ENCODE measurements around the gene ZNF280D. TPM values are rescaled to one million over a fixed set of nuclear protein-coding genes. Genes with fewer than 3 reads are reported as not detected.

ZNF280D gene
- total RNA-seq, 2 experiments from 2014 or later = 17.5 to 21.0 TPM

GRCh38 chr15:56654624-56655023, 78.7 kb downstream of the ZNF280D start:
- ATAC-seq = no peak
- Mint-ChIP-seq H3K4me1 (ENCODE audit: low read depth) (peaks cover 7% of the 10 kb centered on the region), H3K36me3 (ENCODE audit: low read depth) (peaks cover 14% of the 10 kb centered on the region), H3K27ac (no peak overlapping the region), H3K9me3 (ENCODE audit: insufficient read depth) (no peaks in the 10 kb centered on the region), H3K27me3 (ENCODE audit: low read depth) (no peaks in the 10 kb centered on the region), H3K4me3 (no peak overlapping the region)
- POLR2A ChIA-PET = no interaction called here
- DNase-seq = no peak
- CTCF ChIA-PET = no interaction called here

- H3K4me1 Mint-ChIP-seq (ENCODE audit: low read depth) = peaks cover 6% of the 10 kb centered on the region
- DNase-seq = no peak
- H3K27me3 Mint-ChIP-seq (ENCODE audit: low read depth) = no peaks in the 10 kb centered on the region
- no peak overlapping the region for H3K27ac Mint-ChIP-seq
- no peak for ATAC-seq
- H3K36me3 Mint-ChIP-seq (ENCODE audit: low read depth) = peaks cover 14% of the 10 kb centered on the region
- CTCF ChIA-PET = no interaction called here
- no peaks in the 10 kb centered on the region for H3K9me3 Mint-ChIP-seq (ENCODE audit: insufficient read depth)
- no peak overlapping the region for H3K4me3 Mint-ChIP-seq
- POLR2A ChIA-PET = no interaction called here
Observed at GRCh38 chr15:56654216-56654615, 79.1 kb downstream of the ZNF280D start.

GRCh38 chr15:56653787-56654186, 79.5 kb downstream of the ZNF280D start:
- DNase-seq = no peak
- peaks cover 4% of the 10 kb centered on the region for H3K4me1 Mint-ChIP-seq (ENCODE audit: low read depth)
- CTCF ChIA-PET = no interaction called here
- H3K27ac Mint-ChIP-seq = no peak overlapping the region
- POLR2A ChIA-PET = no interaction called here
- no peaks in the 10 kb centered on the region for H3K27me3 Mint-ChIP-seq (ENCODE audit: low read depth)
- H3K9me3 Mint-ChIP-seq (ENCODE audit: insufficient read depth) = no peaks in the 10 kb centered on the region
- peaks cover 14% of the 10 kb centered on the region for H3K36me3 Mint-ChIP-seq (ENCODE audit: low read depth)
- H3K4me3 Mint-ChIP-seq = no peak overlapping the region
- ATAC-seq = no peak

GRCh38 chr15:56653107-56653506, 80.2 kb downstream of the ZNF280D start:
- no peak overlapping the region for H3K4me3 Mint-ChIP-seq
- H3K27ac Mint-ChIP-seq = no peak overlapping the region
- ChIA-PET POLR2A (no interaction called here), CTCF (no interaction called here)
- ATAC-seq (no peak), DNase-seq (no peak)
- no peaks in the 10 kb centered on the region for H3K27me3 Mint-ChIP-seq (ENCODE audit: low read depth)
- H3K36me3 Mint-ChIP-seq (ENCODE audit: low read depth) = peaks cover 13% of the 10 kb centered on the region
- H3K4me1 Mint-ChIP-seq (ENCODE audit: low read depth) = peaks cover 4% of the 10 kb centered on the region
- no peaks in the 10 kb centered on the region for H3K9me3 Mint-ChIP-seq (ENCODE audit: insufficient read depth)

- no peaks in the 10 kb centered on the region for H3K4me1 Mint-ChIP-seq (ENCODE audit: low read depth)
- H3K36me3 Mint-ChIP-seq (ENCODE audit: low read depth) = peaks cover 5% of the 10 kb centered on the region
- POLR2A ChIA-PET = no interaction called here
- ATAC-seq (no peak), DNase-seq (no peak)
- no peaks in the 10 kb centered on the region for H3K27me3 Mint-ChIP-seq (ENCODE audit: low read depth)
- no peak overlapping the region for H3K27ac Mint-ChIP-seq
- no peaks in the 10 kb centered on the region for H3K9me3 Mint-ChIP-seq (ENCODE audit: insufficient read depth)
- CTCF ChIA-PET = no interaction called here
- H3K4me3 Mint-ChIP-seq = no peak overlapping the region
Observed at GRCh38 chr15:56648311-56648710, 85.0 kb downstream of the ZNF280D start.

GRCh38 chr15:56640549-56640948, 92.8 kb downstream of the ZNF280D start:
- POLR2A ChIA-PET = no interaction called here
- CTCF ChIA-PET = no interaction called here
- no peaks in the 10 kb centered on the region for H3K9me3 Mint-ChIP-seq (ENCODE audit: insufficient read depth)
- no peaks in the 10 kb centered on the region for H3K27me3 Mint-ChIP-seq (ENCODE audit: low read depth)
- no peak overlapping the region for H3K27ac Mint-ChIP-seq
- no peaks in the 10 kb centered on the region for H3K4me1 Mint-ChIP-seq (ENCODE audit: low read depth)
- H3K4me3 Mint-ChIP-seq = no peak overlapping the region
- DNase-seq (no peak), ATAC-seq (no peak)
- H3K36me3 Mint-ChIP-seq (ENCODE audit: low read depth) = no peaks in the 10 kb centered on the region

GRCh38 chr15:56640127-56640526, 93.2 kb downstream of the ZNF280D start:
- ChIA-PET POLR2A (no interaction called here), CTCF (no interaction called here)
- Mint-ChIP-seq H3K4me1 (ENCODE audit: low read depth) (no peaks in the 10 kb centered on the region), H3K36me3 (ENCODE audit: low read depth) (no peaks in the 10 kb centered on the region), H3K9me3 (ENCODE audit: insufficient read depth) (no peaks in the 10 kb centered on the region), H3K27me3 (ENCODE audit: low read depth) (no peaks in the 10 kb centered on the region), H3K27ac (no peak overlapping the region), H3K4me3 (no peak overlapping the region)
- ATAC-seq (no peak), DNase-seq (no peak)

GRCh38 chr15:56639631-56640030, 93.7 kb downstream of the ZNF280D start:
- ATAC-seq (no peak), DNase-seq (no peak)
- ChIA-PET POLR2A (no interaction called here), CTCF (no interaction called here)
- Mint-ChIP-seq H3K36me3 (ENCODE audit: low read depth) (no peaks in the 10 kb centered on the region), H3K27ac (no peak overlapping the region), H3K9me3 (ENCODE audit: insufficient read depth) (no peaks in the 10 kb centered on the region), H3K4me1 (ENCODE audit: low read depth) (no peaks in the 10 kb centered on the region), H3K4me3 (no peak overlapping the region), H3K27me3 (ENCODE audit: low read depth) (no peaks in the 10 kb centered on the region)

GRCh38 chr15:56631765-56632164, 101.5 kb downstream of the ZNF280D start:
- Mint-ChIP-seq H3K4me3 (no peak overlapping the region), H3K27ac (no peak overlapping the region)
- POLR2A ChIA-PET = no interaction called here

GRCh38 chr15:56628893-56629532, 104.3 kb downstream of the ZNF280D start:
- DNase-seq (no peak), ATAC-seq (no peak)
- Mint-ChIP-seq H3K4me1 (ENCODE audit: low read depth) (peaks cover 5% of the 10 kb centered on the region), H3K27me3 (ENCODE audit: low read depth) (no peaks in the 10 kb centered on the region), H3K36me3 (ENCODE audit: low read depth) (peaks cover 9% of the 10 kb centered on the region), H3K9me3 (ENCODE audit: insufficient read depth) (no peaks in the 10 kb centered on the region), H3K4me3 (no peak overlapping the region), H3K27ac (no peak overlapping the region)
- ChIA-PET POLR2A (no interaction called here), CTCF (no interaction called here)

More at GRCh38 chr15:56631765-56632164, 101.5 kb downstream of the ZNF280D start:
- Mint-ChIP-seq H3K36me3 (ENCODE audit: low read depth) (peaks cover 9% of the 10 kb centered on the region), H3K4me1 (ENCODE audit: low read depth) (peaks cover 5% of the 10 kb centered on the region), H3K27me3 (ENCODE audit: low read depth) (no peaks in the 10 kb centered on the region), H3K9me3 (ENCODE audit: insufficient read depth) (no peaks in the 10 kb centered on the region)
- ATAC-seq (no peak), DNase-seq (no peak)
- CTCF ChIA-PET = no interaction called here

- no peak overlapping the region for H3K27ac Mint-ChIP-seq
- H3K36me3 Mint-ChIP-seq (ENCODE audit: low read depth) = no peaks in the 10 kb centered on the region
- no peaks in the 10 kb centered on the region for H3K9me3 Mint-ChIP-seq (ENCODE audit: insufficient read depth)
- no peaks in the 10 kb centered on the region for H3K27me3 Mint-ChIP-seq (ENCODE audit: low read depth)
- POLR2A ChIA-PET = no interaction called here
- CTCF ChIA-PET = no interaction called here
- peaks cover 5% of the 10 kb centered on the region for H3K4me1 Mint-ChIP-seq (ENCODE audit: low read depth)
- H3K4me3 Mint-ChIP-seq = no peak overlapping the region
- no peak for ATAC-seq
- DNase-seq = no peak
Observed at GRCh38 chr15:56619887-56620286, 113.4 kb downstream of the ZNF280D start.

GRCh38 chr15:56617628-56618027, 115.7 kb downstream of the ZNF280D start:
- H3K4me3 Mint-ChIP-seq = no peak overlapping the region
- POLR2A ChIA-PET = no interaction called here
- ATAC-seq = no peak
- DNase-seq = no peak
- H3K27me3 Mint-ChIP-seq (ENCODE audit: low read depth) = no peaks in the 10 kb centered on the region
- CTCF ChIA-PET = no interaction called here
- no peaks in the 10 kb centered on the region for H3K36me3 Mint-ChIP-seq (ENCODE audit: low read depth)
- peaks cover 9% of the 10 kb centered on the region for H3K4me1 Mint-ChIP-seq (ENCODE audit: low read depth)
- no peaks in the 10 kb centered on the region for H3K9me3 Mint-ChIP-seq (ENCODE audit: insufficient read depth)
- no peak overlapping the region for H3K27ac Mint-ChIP-seq

GRCh38 chr15:56616551-56616950, 116.8 kb downstream of the ZNF280D start:
- Mint-ChIP-seq H3K27me3 (ENCODE audit: low read depth) (no peaks in the 10 kb centered on the region), H3K27ac (no peak overlapping the region), H3K9me3 (ENCODE audit: insufficient read depth) (no peaks in the 10 kb centered on the region), H3K4me1 (ENCODE audit: low read depth) (peaks cover 9% of the 10 kb centered on the region), H3K4me3 (no peak overlapping the region), H3K36me3 (ENCODE audit: low read depth) (no peaks in the 10 kb centered on the region)
- POLR2A ChIA-PET = no interaction called here
- ATAC-seq (no peak), DNase-seq (no peak)
- CTCF ChIA-PET = no interaction called here

All from activated CD8-positive, alpha-beta T cell treated with anti-CD3 and anti-CD28 coated beads, Interleukin-2, amount 10 ng/mL, durations not matched to agents 7 days and 5 days (primary cell).